HG03571 (cell line): Measurements from ENCODE around the gene PLAGL1.

ENCODE experiments used
- ATAC-seq: cut with Tn5 transposase; IDR thresholded peaks from one replicate; pipeline ENCODE4 v1.9.1; 2021; ENCODE audit not compliant: unreplicated experiment

Gene PLAGL1

DNA sequence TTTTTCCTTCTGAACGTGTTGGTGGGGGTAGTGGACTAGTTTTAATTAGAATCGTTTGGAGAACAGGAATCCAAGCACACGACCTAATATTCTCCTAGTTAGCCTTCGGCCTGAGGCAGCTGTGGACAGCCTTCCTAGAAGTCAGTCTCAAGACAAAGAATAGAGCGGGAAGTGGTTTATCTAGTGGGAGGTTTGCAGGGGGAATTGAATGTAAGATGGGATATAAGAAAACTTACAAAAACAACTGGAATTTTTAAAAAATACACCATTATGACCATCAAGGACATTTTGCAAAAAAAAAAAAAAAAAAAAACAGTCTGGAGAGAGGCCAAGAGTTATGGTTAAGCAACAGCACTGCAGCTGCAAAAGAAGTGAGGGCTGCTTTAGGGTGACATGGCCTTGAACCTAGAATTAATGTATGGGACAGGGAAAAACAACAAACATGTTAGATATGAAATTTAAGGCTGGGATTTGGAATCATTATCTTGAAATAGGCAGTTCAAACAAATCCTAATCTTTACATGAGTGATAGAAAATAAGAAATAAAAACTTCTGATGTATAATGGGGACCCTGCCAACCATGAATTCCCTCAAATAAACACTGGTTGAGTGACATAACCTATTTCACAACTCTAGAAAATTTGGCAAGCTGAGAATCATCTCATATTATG lies 40.2 kb downstream of the PLAGL1 start:
- ATAC-seq: no peak

DNA sequence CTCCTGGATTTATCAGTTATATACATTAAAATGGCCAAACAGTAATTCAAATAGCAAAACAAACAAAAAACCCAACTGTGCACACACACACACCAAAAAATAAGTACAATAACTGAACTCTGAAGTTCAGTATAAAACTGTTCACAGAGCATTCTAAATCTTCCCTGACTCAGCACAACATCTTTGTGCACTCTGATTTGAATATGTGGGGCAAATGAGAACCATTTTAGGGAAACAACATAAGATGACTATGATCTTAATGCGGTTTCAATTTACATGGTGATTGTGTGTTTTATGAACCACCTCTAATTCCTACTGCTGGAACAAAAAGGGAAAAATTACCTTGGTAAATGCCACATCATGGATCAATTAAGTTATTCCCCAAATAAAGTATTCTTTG lies 41.7 kb downstream of the PLAGL1 start:
- ATAC-seq: no peak

DNA sequence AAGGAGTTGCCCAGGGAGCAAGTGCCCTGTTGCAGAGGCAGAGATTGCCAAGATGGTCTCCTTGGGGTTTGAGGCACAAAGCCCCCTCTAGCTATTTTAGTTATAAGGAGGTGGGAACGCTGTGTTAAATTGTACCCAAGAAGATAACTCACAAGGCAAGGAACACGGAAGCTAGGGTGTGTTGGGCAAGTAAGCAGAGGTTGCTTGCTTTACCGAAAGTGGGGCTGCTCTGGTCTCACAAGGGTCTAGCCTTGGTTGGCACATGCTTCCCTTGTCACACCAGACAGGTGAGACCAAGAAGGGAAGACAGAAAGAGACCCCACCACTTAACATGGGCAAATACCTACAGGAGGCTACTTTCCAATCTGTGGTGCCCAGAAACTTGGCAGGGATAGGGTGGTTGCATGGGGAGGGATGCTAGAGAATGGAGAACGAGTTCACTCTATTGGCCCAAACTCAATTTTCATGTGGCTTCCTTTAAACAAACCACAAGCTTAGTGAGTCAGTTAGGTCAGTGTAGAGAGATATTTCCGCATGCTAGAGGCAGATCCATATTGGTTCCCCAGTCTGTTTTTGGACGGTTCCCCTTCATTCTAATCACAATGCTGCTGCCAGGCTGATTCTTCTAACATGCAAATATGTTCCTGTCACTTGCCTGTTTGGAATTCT lies 42.4 kb downstream of the PLAGL1 start:
- ATAC-seq: no peak

DNA sequence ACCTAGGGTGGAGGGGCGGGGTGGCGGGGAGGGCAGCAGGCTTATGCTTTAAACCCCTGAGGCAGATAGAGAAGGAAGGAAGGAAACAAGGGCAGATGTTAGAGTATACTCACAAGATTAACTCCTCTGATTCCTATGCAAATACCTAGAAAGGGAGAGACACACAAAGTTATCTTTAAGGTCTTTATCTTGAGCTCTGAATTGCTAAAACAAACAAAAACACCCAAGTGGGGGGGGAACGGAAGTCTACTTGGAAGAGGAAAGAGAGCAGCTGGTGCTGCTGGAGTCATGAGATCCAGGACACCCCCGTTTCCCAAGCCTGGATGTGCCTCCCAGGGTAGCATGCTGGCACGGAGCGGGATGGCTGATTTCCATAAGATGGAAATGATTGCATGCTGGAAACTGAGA lies 43.4 kb downstream of the PLAGL1 start:
- ATAC-seq: no peak

DNA sequence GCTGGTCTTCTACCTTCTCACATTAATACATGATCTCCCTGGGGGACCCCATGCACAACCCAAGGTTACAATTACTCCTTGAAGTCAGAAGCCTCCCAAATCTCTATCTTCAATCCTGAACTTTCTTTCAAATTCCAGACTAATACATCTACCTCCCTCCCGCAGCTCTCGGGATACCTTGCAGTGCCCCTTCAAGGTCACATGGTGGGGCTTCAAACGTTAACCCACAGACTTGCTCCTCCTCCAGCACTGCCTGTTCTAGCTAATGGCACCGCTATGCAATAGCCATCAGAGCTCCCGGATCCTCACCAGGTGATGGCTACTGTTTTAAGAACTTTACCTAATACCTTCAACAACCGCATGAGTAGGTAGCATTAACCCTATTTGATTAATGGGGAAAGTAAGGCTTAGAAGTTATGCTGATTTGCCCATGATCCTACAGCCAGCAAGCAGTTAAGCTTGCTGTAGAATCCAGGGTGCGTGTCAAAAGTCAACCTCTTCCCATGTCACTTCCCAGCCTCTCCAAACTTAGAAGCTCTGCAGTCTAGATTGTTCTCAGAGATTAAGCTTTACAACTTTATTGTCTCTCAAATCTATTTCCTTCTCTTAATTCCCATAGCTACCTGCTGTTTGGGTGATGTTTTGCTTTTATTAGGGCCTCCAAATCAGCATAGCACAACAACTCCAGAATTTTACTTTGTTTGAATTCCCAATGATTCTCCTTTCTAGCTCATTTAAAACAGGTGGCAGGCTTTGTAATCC lies 44.7 kb downstream of the PLAGL1 start:
- no peak for ATAC-seq

DNA sequence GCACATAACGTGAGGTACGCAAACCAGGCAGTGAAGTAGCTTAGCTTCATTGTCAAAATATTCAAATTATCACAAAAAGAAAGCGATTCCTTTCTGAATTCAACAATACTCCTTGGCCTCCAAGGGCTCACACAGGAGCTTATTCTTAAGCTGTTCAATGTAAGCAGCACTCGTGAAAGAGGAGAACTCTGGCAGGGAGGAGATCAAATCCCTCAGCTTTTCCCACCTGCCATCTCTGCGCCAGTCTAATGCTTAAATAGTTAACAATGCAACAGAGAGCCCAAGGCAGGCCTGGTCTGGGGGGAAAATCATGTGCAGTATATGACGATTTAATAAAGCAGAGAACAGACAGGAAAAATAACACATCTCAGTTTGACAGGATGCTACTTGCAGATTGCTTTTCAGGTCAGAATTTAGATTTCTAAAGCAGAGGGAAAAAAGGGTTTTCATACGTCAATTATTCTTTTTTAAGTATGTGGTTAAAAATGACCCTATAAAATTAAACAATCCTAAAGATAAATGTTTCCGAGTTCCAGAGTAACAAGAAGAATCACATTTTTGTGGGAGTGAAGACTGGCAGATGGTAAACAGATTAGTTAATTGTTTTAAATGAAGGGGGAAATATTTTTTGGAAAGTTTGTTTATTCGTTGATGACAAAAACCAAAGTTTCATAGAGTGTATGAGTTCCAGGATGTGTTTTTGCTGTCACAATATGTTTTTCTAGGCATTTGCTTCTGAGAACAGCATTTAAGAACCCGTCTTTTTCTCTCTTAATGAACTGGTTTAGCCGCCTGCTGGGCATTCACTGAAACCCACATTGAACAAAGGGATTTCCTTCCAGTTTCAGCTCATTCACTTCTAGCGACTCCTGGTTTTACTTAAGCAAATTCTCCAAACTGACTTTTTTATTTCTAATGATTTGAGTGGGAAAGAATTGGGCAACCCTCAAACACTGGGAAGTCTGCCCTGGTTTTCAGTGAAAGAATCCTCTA lies 45.9 kb downstream of the PLAGL1 start:
- no peak for ATAC-seq

DNA sequence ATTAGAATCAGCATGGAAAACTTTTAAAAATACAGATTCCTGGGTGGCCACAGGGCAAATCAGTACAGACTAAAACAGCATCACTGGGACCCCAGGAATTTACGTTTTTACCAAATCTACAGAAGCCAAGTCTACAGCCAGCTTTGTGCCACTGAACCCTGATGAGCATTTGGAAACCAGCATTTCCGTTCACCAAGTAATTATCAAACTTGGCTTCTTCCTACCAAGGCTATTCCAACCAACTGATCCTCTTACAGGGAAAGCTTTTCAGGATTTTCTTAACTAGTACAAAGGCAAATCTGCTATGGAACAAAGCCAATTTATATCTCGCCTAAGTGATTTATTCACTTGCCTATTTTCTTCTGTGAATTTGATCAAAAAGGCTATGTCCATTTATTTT lies 47.0 kb downstream of the PLAGL1 start:
- no peak for ATAC-seq

DNA sequence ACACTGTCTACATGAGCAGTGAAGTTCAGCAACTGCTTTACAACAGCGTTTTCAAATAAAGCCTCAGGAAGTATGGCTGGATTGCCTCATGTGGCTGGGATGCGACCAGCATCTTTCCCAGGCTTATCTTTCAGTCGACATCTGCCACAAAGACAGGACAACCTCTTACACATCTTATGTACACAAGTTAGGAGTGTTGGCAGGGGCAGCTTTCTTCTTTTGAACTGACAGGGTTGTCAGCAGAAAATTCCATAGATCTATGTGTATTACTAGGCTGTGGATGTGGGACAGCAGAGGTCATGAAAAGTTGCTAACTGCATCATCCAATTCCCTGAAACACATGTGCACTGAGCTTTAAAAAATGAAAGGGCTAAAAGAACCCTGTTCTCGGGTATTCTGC lies 48.1 kb downstream of the PLAGL1 start:
- no peak for ATAC-seq

DNA sequence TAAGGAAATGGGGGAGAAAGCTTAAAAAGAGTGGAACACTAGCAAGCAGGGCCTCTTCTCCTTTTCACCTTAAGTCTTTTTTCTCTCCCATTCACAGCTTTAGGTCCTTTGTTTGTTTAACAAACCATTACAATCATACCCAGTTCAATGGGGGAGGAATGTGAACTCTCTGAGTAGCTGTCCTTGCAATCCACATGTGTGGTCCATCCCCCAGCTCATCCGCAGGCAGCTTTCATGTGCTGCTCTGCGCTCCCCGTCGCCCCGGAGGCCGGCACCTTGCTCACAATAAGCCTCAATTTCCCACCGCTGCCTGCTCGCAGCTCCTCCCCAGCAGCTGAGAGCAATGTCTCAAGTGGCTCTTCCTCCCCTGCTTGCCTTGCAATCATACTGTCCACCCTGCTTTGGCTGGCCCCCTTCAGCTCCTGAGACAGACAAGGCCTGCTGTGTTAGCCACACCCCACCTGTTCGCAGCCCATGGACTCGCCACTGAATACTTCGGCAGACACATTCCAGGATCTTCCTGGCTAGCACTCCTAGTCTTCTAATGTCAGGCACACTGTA lies 49.1 kb downstream of the PLAGL1 start:
- ATAC-seq: no peak

DNA sequence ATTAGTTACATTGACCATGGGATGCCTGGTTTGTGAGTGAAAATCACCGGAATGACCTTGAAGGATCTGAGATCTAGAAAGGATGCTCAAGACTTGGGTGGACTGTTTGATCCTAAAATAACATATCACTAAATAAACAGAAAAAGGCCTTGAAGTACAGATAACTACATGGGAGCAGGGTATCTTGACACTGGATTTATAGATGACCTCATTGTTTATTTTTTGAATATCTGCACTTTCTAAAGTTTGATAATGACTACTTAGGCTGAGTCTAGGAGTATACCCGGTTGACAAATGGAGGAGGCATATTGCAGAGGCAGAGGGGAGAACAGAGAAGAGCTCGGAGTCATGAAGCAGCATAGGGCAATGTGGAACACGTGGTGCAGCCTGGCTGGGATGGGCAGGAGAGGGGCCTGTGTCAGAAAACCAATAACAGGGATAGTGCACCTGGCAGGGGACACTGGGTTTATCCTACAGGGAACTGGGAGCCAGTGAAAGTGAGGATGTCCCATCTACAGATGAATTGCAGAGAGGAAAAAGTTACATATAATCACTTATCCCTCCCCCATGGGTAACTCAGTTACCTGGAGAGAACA lies 50.3 kb downstream of the PLAGL1 start:
- ATAC-seq: no peak

DNA sequence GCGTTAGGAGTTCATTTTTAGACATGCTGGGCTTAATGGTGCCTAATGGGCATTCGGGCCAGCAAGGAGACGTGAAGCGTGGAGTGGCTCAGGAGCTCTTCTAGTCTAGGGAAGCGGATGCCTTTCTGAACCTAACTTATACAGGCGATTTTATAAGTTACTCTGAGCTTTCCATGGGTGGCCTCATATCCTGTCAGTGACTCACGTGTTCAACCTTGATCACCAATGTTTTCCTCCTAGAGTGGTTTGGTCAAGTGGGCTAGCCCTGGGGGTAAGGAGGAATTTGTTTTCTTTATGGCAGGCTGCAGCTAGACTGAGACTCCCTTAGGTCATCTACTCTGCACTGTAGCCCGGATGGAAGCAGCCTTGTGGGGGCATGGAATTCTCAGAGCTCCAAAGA lies 52.1 kb downstream of the PLAGL1 start:
- ATAC-seq: no peak

DNA sequence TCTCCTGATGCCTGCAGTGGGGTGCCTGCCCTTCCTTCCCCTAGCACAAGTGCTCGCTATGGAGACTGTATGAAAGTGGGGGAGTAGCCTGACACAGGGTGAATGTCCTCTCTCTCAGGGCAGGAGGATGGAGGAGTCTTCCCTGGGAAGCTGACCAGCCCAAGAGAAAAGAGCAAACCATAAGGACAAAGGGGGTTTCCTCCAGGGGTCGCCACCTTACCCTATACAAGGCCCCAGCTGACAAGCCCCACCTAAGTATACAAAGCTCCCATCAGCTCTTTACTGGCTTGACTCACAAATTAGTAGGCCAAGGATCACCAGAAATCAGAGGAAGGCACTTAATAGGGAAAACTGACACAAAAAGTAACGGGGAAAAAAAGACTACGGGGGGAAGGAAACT lies 54.1 kb downstream of the PLAGL1 start:
- no peak for ATAC-seq

DNA sequence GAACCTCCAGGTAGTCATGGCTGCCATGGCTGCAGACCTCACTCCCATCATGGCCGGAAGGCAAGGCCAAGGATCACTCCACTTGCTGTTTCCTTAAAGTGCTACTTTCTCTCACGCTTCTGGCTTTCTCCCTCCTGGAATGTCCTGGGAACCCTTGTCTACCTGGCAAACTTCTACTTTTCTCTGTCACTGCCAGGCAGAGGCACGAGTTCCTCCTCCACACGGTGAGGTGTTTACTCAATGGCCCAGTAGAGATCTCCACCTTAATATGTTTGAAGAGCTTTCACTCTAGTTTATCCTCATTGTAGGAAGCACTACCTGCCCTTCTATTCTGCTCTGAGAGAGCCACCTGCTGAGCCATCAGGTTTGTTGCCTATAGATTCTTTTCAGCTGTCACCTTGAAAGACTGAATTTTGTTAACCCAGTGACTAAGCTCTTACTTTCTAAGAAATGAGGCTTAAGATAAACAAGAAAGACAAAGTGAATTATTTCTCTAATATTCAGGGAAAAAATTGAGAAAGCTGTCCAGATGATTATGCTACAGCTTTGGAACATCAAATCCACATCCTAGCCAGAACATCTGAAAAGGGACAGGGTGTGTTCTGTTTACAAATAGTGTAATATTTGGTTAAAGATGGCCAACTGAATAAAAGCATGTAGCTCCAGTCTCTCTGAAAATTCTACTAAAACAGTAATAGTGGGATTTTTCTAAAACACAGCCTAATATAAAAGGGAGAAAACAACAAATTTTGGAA lies 54.9 kb downstream of the PLAGL1 start:
- ATAC-seq: no peak

DNA sequence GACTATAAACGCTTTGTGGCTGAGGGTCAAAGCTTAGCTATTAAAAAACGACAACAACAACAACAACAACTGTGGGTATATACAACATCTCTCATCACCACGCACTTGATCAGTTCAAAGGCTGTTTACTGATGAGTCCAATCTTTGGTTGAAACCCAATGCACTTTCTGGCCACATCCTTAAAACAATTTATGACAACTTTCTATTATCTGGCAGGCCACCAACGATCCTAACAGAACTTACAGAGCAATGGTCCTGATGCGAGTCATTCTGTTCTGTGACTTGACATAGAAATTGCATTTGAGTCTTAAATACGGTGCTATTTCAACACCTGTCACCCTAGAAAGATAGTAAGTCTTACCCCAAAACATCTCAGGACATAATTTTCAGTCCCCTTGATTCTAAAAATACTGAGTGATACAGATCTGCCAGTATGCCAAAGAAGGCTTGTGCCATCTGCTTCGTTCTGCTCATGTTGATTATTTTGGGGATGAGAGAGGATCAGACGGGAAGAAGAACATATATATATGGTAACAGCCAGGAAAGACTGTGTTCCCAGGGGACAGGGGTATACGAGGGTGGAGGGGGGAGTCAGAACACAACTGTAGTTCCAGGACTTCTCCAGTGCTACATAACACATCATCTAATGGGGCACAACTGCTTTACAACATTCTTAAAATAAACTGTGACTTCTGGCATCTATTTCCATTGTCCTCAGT lies 55.8 kb downstream of the PLAGL1 start:
- ATAC-seq: no peak

DNA sequence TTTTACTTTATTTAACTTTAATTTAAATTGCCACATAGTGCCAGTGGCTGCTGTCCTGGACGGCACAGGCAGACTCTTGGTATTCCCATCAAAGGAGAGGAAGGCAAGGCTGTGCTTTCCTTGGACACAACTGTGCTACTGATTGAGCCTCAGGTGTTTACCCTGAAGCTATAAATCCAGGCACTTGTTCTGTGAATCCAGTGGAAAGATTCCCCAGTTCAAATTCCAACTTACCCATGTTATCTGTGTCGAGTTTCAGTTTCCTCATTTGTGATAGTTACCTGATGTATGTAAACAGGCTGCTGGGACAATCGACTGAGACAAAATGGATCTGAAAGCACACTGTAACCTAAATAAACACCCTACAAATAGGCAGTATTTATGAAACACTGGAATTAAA lies 57.2 kb downstream of the PLAGL1 start:
- ATAC-seq: no peak

DNA sequence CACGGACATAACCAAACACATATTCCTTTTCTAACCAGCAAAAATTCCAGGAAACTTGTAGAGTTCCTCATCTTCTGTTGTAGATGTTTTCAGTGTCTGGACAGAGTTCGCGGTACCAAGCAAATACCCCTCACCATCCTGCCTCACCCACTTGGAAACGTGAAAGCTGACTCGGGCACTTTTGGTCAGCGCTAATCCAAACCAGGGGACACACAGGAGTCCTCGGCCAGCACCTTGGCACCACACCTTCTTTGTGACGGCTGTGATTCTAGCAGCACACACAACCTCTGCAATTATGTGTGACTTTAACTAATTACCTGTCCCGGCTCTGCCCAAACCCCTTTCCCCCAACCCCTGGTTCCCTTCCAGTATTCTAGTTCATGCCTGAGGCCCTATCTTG lies 58.1 kb downstream of the PLAGL1 start:
- ATAC-seq: no peak

DNA sequence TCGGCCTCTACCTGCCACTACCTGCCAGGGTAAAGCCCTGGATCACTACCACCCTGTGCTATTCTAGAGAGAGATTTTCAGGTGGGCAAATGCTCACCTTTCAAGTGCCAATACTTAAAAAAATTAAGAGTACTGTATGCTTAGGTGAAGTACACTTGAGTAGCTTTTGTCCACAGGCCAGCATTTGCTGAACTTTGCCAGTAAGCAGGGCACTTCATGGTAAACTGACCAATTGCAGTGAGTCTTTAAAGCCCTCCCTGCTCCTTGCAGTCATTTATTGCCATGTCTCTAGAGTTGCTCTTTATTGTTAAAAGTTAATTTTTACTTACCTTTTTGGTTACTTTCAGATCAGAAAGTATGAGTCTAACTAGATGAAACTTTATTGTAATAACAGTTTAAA lies 58.5 kb downstream of the PLAGL1 start:
- no peak for ATAC-seq

DNA sequence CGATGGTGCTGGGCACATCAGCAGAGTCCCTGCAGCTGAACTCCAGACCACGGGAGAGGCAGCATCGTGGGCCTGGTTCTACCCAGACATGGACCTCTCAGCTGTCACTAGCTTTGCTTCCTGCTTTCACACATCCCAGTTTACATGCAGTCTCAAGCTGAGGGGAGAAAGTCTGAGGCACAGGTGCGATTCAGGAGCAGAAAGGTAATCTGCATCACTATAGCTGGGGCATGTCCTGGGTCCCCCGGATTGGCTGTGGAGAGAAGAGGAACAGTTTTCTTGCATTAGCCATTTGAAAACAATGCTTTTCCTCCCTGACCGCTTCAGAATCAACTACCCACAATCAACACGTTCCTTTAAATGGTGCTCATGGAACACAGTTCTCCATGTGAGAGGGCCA lies 59.9 kb downstream of the PLAGL1 start:
- no peak for ATAC-seq
